Fibroblast of pulmonary artery (primary cell): ENCODE measurements around the gene RPH3AL.

Experiments
- DNase-seq: peaks from one replicate; pipeline ENCODE4 v3.0.0-alpha.2; 2010; ENCODE audit warnings: low read depth
- H3K4me3 ChIP-seq: replicated peaks from 2 replicates; pipeline ENCODE4 v1.5.1; 2011; ENCODE audit warnings: low read depth, mild to moderate bottlenecking, control low read depth, low read length, moderate library complexity
- CTCF ChIP-seq: IDR thresholded peaks from 2 replicates; pipeline ENCODE4 v1.5.1; 2011; ENCODE audit warnings: mild to moderate bottlenecking, control low read depth, low read length, inconsistent platforms; ENCODE audit errors: missing control alignments

The RPH3AL gene

GRCh38 chr17:301681-302299, 50.8 kb downstream of the RPH3AL start:
- no peak for DNase-seq
- H3K4me3 ChIP-seq, result no peak overlapping the region
- no peak for TF ChIP-seq CTCF

GRCh38 chr17:300881-301280, 51.7 kb downstream of the RPH3AL start:
- DNase-seq, result no peak
- no peak for TF ChIP-seq CTCF
- H3K4me3 ChIP-seq, result no peak overlapping the region

GRCh38 chr17:299546-299945, 53.1 kb downstream of the RPH3AL start:
- no peak overlapping the region for H3K4me3 ChIP-seq
- TF ChIP-seq CTCF, result no peak
- no peak for DNase-seq

- TF ChIP-seq CTCF, result no peak
- no peak overlapping the region for H3K4me3 ChIP-seq
- DNase-seq, result no peak
Observed at GRCh38 chr17:298791-299450, 53.7 kb downstream of the RPH3AL start.

GRCh38 chr17:297758-298157, 54.8 kb downstream of the RPH3AL start:
- no peak overlapping the region for H3K4me3 ChIP-seq
- TF ChIP-seq CTCF, result no peak
- no peak for DNase-seq

- DNase-seq, result no peak
- H3K4me3 ChIP-seq, result no peak overlapping the region
- no peak for TF ChIP-seq CTCF
Observed at GRCh38 chr17:296906-297690, 55.5 kb downstream of the RPH3AL start.
